Frontal cortex (tissue), 4 donors: ENCODE data around the gene KLC1. TPM values are rescaled to one million over a fixed set of nuclear protein-coding genes. Genes with fewer than 3 reads are reported as not detected.
"Not testable (repeated sequence)": the region's sequence is repeated elsewhere in the genome, so short reads cannot be mapped to it uniquely, and the experiment has no call there.

Source experiments
- DNase-seq, 2 donors: peaks; one replicate each; pipeline ENCODE4 v3.0.0; 2012; ENCODE audit warnings: low spot score in 2 of 2
- FAIRE-seq: peaks from 2 replicates; lab custom pipeline; 2012; peaks lifted over from hg19 to GRCh38; lab: Jason Lieb, UNC
- total RNA-seq: library from RNA; depleted of rRNA; stranded (reverse); fragments of >200 nt; gene quantifications from one replicate; pipeline ENCODE4 v1.2.3, GENCODE V29; 2014
- donor health status: control.
- donor health status: control.
- donor health status: control.

The KLC1 gene
- total RNA-seq, 1 donor from 2014 or later: 322 TPM

- no peak for FAIRE-seq
- no peak for DNase-seq
These were observed 4.2 kb upstream of the KLC1 start for GRCh38 chr14:103624860-103625259.

GRCh38 chr14:103625356-103626095 lies 3.5 kb upstream of the KLC1 start:
- no peak for FAIRE-seq

GRCh38 chr14:103626146-103626850 lies 2.7 kb upstream of the KLC1 start:
- DNase-seq: no peak
- FAIRE-seq: no peak

More at GRCh38 chr14:103625356-103626095, 3.5 kb upstream of the KLC1 start:
- no peak for DNase-seq

- no peak for FAIRE-seq
- DNase-seq: no peak
These were observed 1.7 kb upstream of the KLC1 start for GRCh38 chr14:103627073-103628025.

- DNase-seq: peak; percentile 55 to 65
- no peak for FAIRE-seq
These were observed 759 bp upstream of the KLC1 start for GRCh38 chr14:103628221-103628683.

- FAIRE-seq (no peak), DNase-seq (peak; percentile 71 to 78)
These were observed 601 bp downstream of the KLC1 start for GRCh38 chr14:103629503-103630121.

- no peak for FAIRE-seq
These were observed 1.5 kb downstream of the KLC1 start for GRCh38 chr14:103630364-103631108.

GRCh38 chr14:103633391-103633790 lies 4.4 kb downstream of the KLC1 start:
- FAIRE-seq (no peak), DNase-seq (no peak)

More at GRCh38 chr14:103630364-103631108, 1.5 kb downstream of the KLC1 start:
- no peak for DNase-seq

GRCh38 chr14:103634156-103634555 lies 5.1 kb downstream of the KLC1 start:
- FAIRE-seq: no peak

GRCh38 chr14:103638594-103638993 lies 9.6 kb downstream of the KLC1 start:
- FAIRE-seq: no peak
- DNase-seq: no peak

More at GRCh38 chr14:103634156-103634555, 5.1 kb downstream of the KLC1 start:
- DNase-seq: no peak

GRCh38 chr14:103641161-103641560 lies 12.2 kb downstream of the KLC1 start:
- FAIRE-seq (no peak), DNase-seq (no peak)

- DNase-seq: no peak
These were observed 17.2 kb downstream of the KLC1 start for GRCh38 chr14:103646189-103646588.

GRCh38 chr14:103649001-103649400 lies 20.0 kb downstream of the KLC1 start:
- no peak for FAIRE-seq
- no peak for DNase-seq

More at GRCh38 chr14:103646189-103646588, 17.2 kb downstream of the KLC1 start:
- FAIRE-seq: no peak

- FAIRE-seq (no peak), DNase-seq (no peak)
These were observed 21.2 kb downstream of the KLC1 start for GRCh38 chr14:103650213-103650612.

- no peak for FAIRE-seq
- DNase-seq: no peak
These were observed 22.6 kb downstream of the KLC1 start for GRCh38 chr14:103651585-103651984.

- no peak for DNase-seq
- no peak for FAIRE-seq
These were observed 23.8 kb downstream of the KLC1 start for GRCh38 chr14:103652806-103653205.

GRCh38 chr14:103653336-103653735 lies 24.3 kb downstream of the KLC1 start:
- not testable (repeated sequence) for FAIRE-seq, DNase-seq

- FAIRE-seq (no peak), DNase-seq (no peak)
These were observed 24.8 kb downstream of the KLC1 start for GRCh38 chr14:103653805-103654204.

GRCh38 chr14:103654619-103655018 lies 25.6 kb downstream of the KLC1 start:
- DNase-seq (no peak), FAIRE-seq (no peak)
